WTC11 (cell line): ENCODE results near the gene TSG101. TPM values are rescaled to one million over a fixed set of nuclear protein-coding genes. Genes with fewer than 3 reads are reported as not detected.

Experiments
- ATAC-seq: fragments of 200-7000 bp; cut with Tn5 transposase; 2 replicates; pipeline ENCODE4 v1.10.0; 2021; ENCODE audit warnings: mild to moderate bottlenecking, moderate library complexity
- CTCF ChIA-PET: fragments of 300-600 bp; sonication (Branson Sonifier 250); formaldehyde crosslinking; loops from one replicate; lab custom pipeline; 2021; ENCODE audit warnings: antibody characterized with exemption; lab: Charles Lee
- POLR2A ChIA-PET: fragments of 350-600 bp; sonication (Branson Sonifier 250); formaldehyde crosslinking; loops from one replicate; lab custom pipeline; 2021; ENCODE audit warnings: antibody characterized with exemption; lab: Charles Lee
- DNase-seq: peaks from one replicate; pipeline ENCODE4 v3.0.0; 2021; ENCODE audit warnings: low spot score
- H3K27ac Mint-ChIP-seq: 2 replicates; pipeline ENCODE4 v1.8.0; 2021; ENCODE audit warnings: mixed read lengths
- H3K27me3 Mint-ChIP-seq: 2 replicates; pipeline ENCODE4 v1.8.0; 2021; ENCODE audit warnings: low read depth, mild to moderate bottlenecking, moderate library complexity, mixed read lengths
- H3K36me3 Mint-ChIP-seq: 2 replicates; pipeline ENCODE4 v1.8.0; 2021; ENCODE audit warnings: mixed read lengths
- H3K4me1 Mint-ChIP-seq: 2 replicates; pipeline ENCODE4 v1.8.0; 2022; ENCODE audit warnings: mixed read lengths
- H3K4me3 Mint-ChIP-seq: 2 replicates; pipeline ENCODE4 v1.8.0; 2021; ENCODE audit warnings: mild to moderate bottlenecking, moderate library complexity, mixed read lengths
- H3K9me3 Mint-ChIP-seq: 2 replicates; pipeline ENCODE4 v1.8.0; 2021; ENCODE audit warnings: mixed read lengths
- ATF3 ChIP-seq: sonication (generic); formaldehyde crosslinking; conservative IDR thresholded peaks from 2 replicates; pipeline ENCODE4 v1.8.1; 2022; ENCODE audit warnings: mild to moderate bottlenecking, missing genetic modification reagents
- CBFB ChIP-seq: sonication (generic); formaldehyde crosslinking; IDR thresholded peaks from 2 replicates; pipeline ENCODE4 v1.8.1; 2022; ENCODE audit warnings: mild to moderate bottlenecking, low read depth, missing genetic modification reagents
- FOXP1 ChIP-seq: sonication (generic); formaldehyde crosslinking; IDR thresholded peaks from 2 replicates; pipeline ENCODE4 v1.8.0; 2022; ENCODE audit warnings: missing genetic modification reagents, mild to moderate bottlenecking, moderate library complexity, borderline replicate concordance
- GTF2I ChIP-seq: fragments of 250-450 bp; sonication (Bioruptor Pico); conservative IDR thresholded peaks from 2 replicates; pipeline ENCODE4 v1.4.0; 2021; ENCODE audit warnings: mild to moderate bottlenecking
- KAT7 ChIP-seq: sonication (generic); formaldehyde crosslinking; IDR thresholded peaks from 2 replicates; pipeline ENCODE4 v1.8.1; 2023; ENCODE audit warnings: missing genetic modification reagents, mild to moderate bottlenecking, borderline replicate concordance
- MXD4 ChIP-seq: fragments of 250-450 bp; sonication (Bioruptor Pico); IDR thresholded peaks from 2 replicates; pipeline ENCODE4 v1.8.0; 2021; ENCODE audit warnings: mild to moderate bottlenecking, moderate library complexity, borderline replicate concordance
- NFYB ChIP-seq: sonication (generic); formaldehyde crosslinking; conservative IDR thresholded peaks from 2 replicates; pipeline ENCODE4 v1.8.0; 2022; ENCODE audit warnings: low read depth, missing genetic modification reagents
- TCF7 ChIP-seq: sonication (generic); formaldehyde crosslinking; IDR thresholded peaks from 2 replicates; pipeline ENCODE4 v1.8.0; 2022; ENCODE audit warnings: mild to moderate bottlenecking, low read depth, missing genetic modification reagents, moderate library complexity
- TEAD1 ChIP-seq: sonication (generic); formaldehyde crosslinking; IDR thresholded peaks from 2 replicates; pipeline ENCODE4 v1.8.0; 2022; ENCODE audit warnings: mild to moderate bottlenecking, missing genetic modification reagents
- ZNF263 ChIP-seq: sonication (generic); formaldehyde crosslinking; IDR thresholded peaks from 2 replicates; pipeline ENCODE4 v1.8.1; 2022; ENCODE audit warnings: low read depth, mild to moderate bottlenecking, moderate library complexity, missing genetic modification reagents
- ZNF423 ChIP-seq: fragments of 250-450 bp; sonication (Bioruptor Pico); IDR thresholded peaks from 2 replicates; pipeline ENCODE4 v2.1.2; 2022; ENCODE audit warnings: mild to moderate bottlenecking, moderate library complexity
- ZNF671 ChIP-seq: fragments of 250-450 bp; sonication (Bioruptor Pico); IDR thresholded peaks from 2 replicates; pipeline ENCODE4 v1.8.0; 2021; ENCODE audit warnings: mild to moderate bottlenecking
- ZSCAN18 ChIP-seq: fragments of 250-450 bp; sonication (Bioruptor Pico); IDR thresholded peaks from 2 replicates; pipeline ENCODE4 v2.1.2; 2022; ENCODE audit warnings: mild to moderate bottlenecking, moderate library complexity
- total RNA-seq: library from RNA; stranded (reverse); gene quantifications from 3 replicates; pipeline ENCODE4 v1.2.3, GENCODE V29; 2021
- TF ChIP-seq, protein P1 (sequence below): sonication (generic); formaldehyde crosslinking; IDR thresholded peaks from 2 replicates; pipeline ENCODE4 v1.8.0; 2022; ENCODE audit warnings: mild to moderate bottlenecking, missing genetic modification reagents
- TF ChIP-seq, protein P2 (sequence below): sonication (generic); formaldehyde crosslinking; IDR thresholded peaks from 2 replicates; pipeline ENCODE4 v1.8.1; 2023; ENCODE audit warnings: mild to moderate bottlenecking, missing genetic modification reagents
- TF ChIP-seq, protein P3 (sequence below): sonication (generic); formaldehyde crosslinking; IDR thresholded peaks from 2 replicates; pipeline ENCODE4 v1.8.1; 2022; ENCODE audit warnings: low read depth, mild to moderate bottlenecking, moderate library complexity, missing genetic modification reagents, borderline replicate concordance
- TF ChIP-seq, protein P4 (sequence below): fragments of 250-450 bp; sonication (Bioruptor Pico); IDR thresholded peaks from 2 replicates; pipeline ENCODE4 v1.9.0; 2021; ENCODE audit warnings: moderate library complexity, mild to moderate bottlenecking, inconsistent platforms, borderline replicate concordance
- TF ChIP-seq, protein P5 (sequence below): sonication (generic); formaldehyde crosslinking; IDR thresholded peaks from 2 replicates; pipeline ENCODE4 v1.8.1; 2023; ENCODE audit warnings: mild to moderate bottlenecking, missing genetic modification reagents, moderate library complexity
- TF ChIP-seq, protein P6 (sequence below): fragments of 250-450 bp; sonication (Bioruptor Pico); IDR thresholded peaks from 2 replicates; pipeline ENCODE4 v1.9.0; 2021; ENCODE audit warnings: mild to moderate bottlenecking

TSG101 gene
- total RNA-seq, 1 experiment from 2014 or later: 41.7 TPM

GRCh38 chr11:18540207-18541009, 13.7 kb upstream of the TSG101 start:
- ChIA-PET POLR2A (no interaction called here), CTCF (interaction anchor here (0.5 to 1.6 kb wide), 26 partner anchors 10 to 313 kb away, joined by 3 to 16 read pairs (median 4); no protein-coding TSS in a partner anchor)

GRCh38 chr11:18536209-18536608, 9.5 kb upstream of the TSG101 start:
- DNase-seq: no peak
- TF ChIP-seq CBFB (CRISPR knock-in tag) (no peak), GTF2I (CRISPR knock-in tag) (no peak), ZNF263 (CRISPR knock-in tag) (no peak), MXD4 (CRISPR knock-in tag) (no peak), ZNF423 (CRISPR knock-in tag) (no peak)
- TF ChIP-seq, protein P1, sequence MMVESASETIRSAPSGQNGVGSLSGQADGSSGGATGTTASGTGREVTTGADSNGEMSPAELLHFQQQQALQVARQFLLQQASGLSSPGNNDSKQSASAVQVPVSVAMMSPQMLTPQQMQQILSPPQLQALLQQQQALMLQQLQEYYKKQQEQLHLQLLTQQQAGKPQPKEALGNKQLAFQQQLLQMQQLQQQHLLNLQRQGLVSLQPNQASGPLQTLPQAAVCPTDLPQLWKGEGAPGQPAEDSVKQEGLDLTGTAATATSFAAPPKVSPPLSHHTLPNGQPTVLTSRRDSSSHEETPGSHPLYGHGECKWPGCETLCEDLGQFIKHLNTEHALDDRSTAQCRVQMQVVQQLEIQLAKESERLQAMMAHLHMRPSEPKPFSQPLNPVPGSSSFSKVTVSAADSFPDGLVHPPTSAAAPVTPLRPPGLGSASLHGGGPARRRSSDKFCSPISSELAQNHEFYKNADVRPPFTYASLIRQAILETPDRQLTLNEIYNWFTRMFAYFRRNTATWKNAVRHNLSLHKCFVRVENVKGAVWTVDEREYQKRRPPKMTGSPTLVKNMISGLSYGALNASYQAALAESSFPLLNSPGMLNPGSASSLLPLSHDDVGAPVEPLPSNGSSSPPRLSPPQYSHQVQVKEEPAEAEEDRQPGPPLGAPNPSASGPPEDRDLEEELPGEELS (CRISPR knock-in tag): no peak
- TF ChIP-seq, protein P2, sequence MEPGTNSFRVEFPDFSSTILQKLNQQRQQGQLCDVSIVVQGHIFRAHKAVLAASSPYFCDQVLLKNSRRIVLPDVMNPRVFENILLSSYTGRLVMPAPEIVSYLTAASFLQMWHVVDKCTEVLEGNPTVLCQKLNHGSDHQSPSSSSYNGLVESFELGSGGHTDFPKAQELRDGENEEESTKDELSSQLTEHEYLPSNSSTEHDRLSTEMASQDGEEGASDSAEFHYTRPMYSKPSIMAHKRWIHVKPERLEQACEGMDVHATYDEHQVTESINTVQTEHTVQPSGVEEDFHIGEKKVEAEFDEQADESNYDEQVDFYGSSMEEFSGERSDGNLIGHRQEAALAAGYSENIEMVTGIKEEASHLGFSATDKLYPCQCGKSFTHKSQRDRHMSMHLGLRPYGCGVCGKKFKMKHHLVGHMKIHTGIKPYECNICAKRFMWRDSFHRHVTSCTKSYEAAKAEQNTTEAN (CRISPR knock-in tag): no peak

More at GRCh38 chr11:18540207-18541009, 13.7 kb upstream of the TSG101 start:
- ATAC-seq: peak; percentile 53; the same call in 1 of the 2 replicates
- DNase-seq: no peak
- Mint-ChIP-seq H3K36me3 (no peaks in the 10 kb centered on the region; the same call in none of the 2 replicates), H3K9me3 (no peaks in the 10 kb centered on the region), H3K27me3 (no peaks in the 10 kb centered on the region), H3K4me1 (no peaks in the 10 kb centered on the region), H3K27ac (no peak overlapping the region), H3K4me3 (no peak overlapping the region)
- TF ChIP-seq ZNF671 (CRISPR knock-in tag) (no peak), TEAD1 (CRISPR knock-in tag) (no peak), NFYB (CRISPR knock-in tag) (no peak), KAT7 (CRISPR knock-in tag) (no peak), TCF7 (CRISPR knock-in tag) (no peak), ATF3 (CRISPR knock-in tag) (no peak), CBFB (CRISPR knock-in tag) (no peak), ZSCAN18 (no peak), FOXP1 (no peak)
- TF ChIP-seq, protein P3, sequence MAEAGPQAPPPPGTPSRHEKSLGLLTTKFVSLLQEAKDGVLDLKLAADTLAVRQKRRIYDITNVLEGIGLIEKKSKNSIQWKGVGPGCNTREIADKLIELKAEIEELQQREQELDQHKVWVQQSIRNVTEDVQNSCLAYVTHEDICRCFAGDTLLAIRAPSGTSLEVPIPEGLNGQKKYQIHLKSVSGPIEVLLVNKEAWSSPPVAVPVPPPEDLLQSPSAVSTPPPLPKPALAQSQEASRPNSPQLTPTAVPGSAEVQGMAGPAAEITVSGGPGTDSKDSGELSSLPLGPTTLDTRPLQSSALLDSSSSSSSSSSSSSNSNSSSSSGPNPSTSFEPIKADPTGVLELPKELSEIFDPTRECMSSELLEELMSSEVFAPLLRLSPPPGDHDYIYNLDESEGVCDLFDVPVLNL (CRISPR knock-in tag): no peak
- TF ChIP-seq, protein P4, sequence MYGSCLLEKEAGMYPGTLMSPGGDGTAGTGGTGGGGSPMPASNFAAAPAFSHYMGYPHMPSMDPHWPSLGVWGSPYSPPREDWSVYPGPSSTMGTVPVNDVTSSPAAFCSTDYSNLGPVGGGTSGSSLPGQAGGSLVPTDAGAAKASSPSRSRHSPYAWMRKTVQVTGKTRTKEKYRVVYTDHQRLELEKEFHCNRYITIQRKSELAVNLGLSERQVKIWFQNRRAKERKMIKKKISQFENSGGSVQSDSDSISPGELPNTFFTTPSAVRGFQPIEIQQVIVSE: no peak
- TF ChIP-seq, protein P5, sequence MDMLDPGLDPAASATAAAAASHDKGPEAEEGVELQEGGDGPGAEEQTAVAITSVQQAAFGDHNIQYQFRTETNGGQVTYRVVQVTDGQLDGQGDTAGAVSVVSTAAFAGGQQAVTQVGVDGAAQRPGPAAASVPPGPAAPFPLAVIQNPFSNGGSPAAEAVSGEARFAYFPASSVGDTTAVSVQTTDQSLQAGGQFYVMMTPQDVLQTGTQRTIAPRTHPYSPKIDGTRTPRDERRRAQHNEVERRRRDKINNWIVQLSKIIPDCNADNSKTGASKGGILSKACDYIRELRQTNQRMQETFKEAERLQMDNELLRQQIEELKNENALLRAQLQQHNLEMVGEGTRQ (CRISPR knock-in tag): no peak
- TF ChIP-seq, protein P6, sequence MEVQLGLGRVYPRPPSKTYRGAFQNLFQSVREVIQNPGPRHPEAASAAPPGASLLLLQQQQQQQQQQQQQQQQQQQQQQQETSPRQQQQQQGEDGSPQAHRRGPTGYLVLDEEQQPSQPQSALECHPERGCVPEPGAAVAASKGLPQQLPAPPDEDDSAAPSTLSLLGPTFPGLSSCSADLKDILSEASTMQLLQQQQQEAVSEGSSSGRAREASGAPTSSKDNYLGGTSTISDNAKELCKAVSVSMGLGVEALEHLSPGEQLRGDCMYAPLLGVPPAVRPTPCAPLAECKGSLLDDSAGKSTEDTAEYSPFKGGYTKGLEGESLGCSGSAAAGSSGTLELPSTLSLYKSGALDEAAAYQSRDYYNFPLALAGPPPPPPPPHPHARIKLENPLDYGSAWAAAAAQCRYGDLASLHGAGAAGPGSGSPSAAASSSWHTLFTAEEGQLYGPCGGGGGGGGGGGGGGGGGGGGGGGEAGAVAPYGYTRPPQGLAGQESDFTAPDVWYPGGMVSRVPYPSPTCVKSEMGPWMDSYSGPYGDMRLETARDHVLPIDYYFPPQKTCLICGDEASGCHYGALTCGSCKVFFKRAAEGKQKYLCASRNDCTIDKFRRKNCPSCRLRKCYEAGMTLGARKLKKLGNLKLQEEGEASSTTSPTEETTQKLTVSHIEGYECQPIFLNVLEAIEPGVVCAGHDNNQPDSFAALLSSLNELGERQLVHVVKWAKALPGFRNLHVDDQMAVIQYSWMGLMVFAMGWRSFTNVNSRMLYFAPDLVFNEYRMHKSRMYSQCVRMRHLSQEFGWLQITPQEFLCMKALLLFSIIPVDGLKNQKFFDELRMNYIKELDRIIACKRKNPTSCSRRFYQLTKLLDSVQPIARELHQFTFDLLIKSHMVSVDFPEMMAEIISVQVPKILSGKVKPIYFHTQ (CRISPR knock-in tag): no peak

More at GRCh38 chr11:18536209-18536608, 9.5 kb upstream of the TSG101 start:
- ChIA-PET CTCF (no interaction called here), POLR2A (no interaction called here)
- Mint-ChIP-seq H3K27ac (no peak overlapping the region), H3K27me3 (no peaks in the 10 kb centered on the region), H3K36me3 (no peaks in the 10 kb centered on the region), H3K9me3 (no peaks in the 10 kb centered on the region), H3K4me1 (no peaks in the 10 kb centered on the region), H3K4me3 (no peak overlapping the region)
- ATAC-seq: no peak
